Prostate gland (tissue), 2 donors: ENCODE data around the gene EIF4G3.

ENCODE experiments used
- CTCF ChIP-seq, 4 experiments: fragments of 200-600 bp in 2 of 4; fragments of 450-650 bp in 2 of 4; sonication (generic) in 2 of 4; IDR thresholded peaks; 1 replicate in 3 of 4; 2 replicates in 1 of 4; pipeline ENCODE4 v1.5.1; 2016 to 2019; ENCODE audit warnings: antibody characterized with exemption in 4 of 4, mild to moderate bottlenecking in 2 of 4, moderate library complexity in 2 of 4
- POLR2A ChIP-seq: fragments of 450-650 bp; IDR thresholded peaks from one replicate; pipeline ENCODE4 v1.6.1; 2016; ENCODE audit warnings: antibody characterized with exemption, mild to moderate bottlenecking

- TF ChIP-seq POLR2A (no peak), CTCF (IDR thresholded peaks at IDR 0.05) (no peak)
These were observed 220.4 kb downstream of the EIF4G3 start for GRCh38 chr1:20956272-20956671.
